LNCAP (cell line): ENCODE measurements around the gene STARD8.

Source experiments
- CTCF ChIP-seq: fragments of 450-650 bp; IDR thresholded peaks from 2 replicates; pipeline ENCODE4 v1.5.1; 2017; ENCODE audit warnings: mild to moderate bottlenecking

Gene STARD8

GRCh38 chrX:68753218-68753617 lies 105.8 kb downstream of the STARD8 start:
- TF ChIP-seq CTCF: no peak

- TF ChIP-seq CTCF: no peak
These were observed 106.9 kb downstream of the STARD8 start for GRCh38 chrX:68754406-68754805.

GRCh38 chrX:68755616-68756125 lies 108.2 kb downstream of the STARD8 start:
- TF ChIP-seq CTCF: no peak

- TF ChIP-seq CTCF: no peak
These were observed 109.9 kb downstream of the STARD8 start for GRCh38 chrX:68757331-68757730.

GRCh38 chrX:68757731-68758130 lies 110.3 kb downstream of the STARD8 start:
- TF ChIP-seq CTCF: no peak

GRCh38 chrX:68758671-68759070 lies 111.2 kb downstream of the STARD8 start:
- no peak for TF ChIP-seq CTCF

- no peak for TF ChIP-seq CTCF
These were observed 113.6 kb downstream of the STARD8 start for GRCh38 chrX:68761086-68761485.

- TF ChIP-seq CTCF: no peak
These were observed 115.3 kb downstream of the STARD8 start for GRCh38 chrX:68762766-68763165.
